ENCODE results near the gene KIF13A. TPM values are rescaled to one million over a fixed set of nuclear protein-coding genes. Genes with fewer than 3 reads are reported as not detected.
A peak's percentile ranks its signal among the peaks of the same experiment; 100 is the strongest.

KIF13A gene
- total and polyA plus RNA-seq, 10 of the 15 experiments (the other 5 are each of a cell fraction or from before 2014, with no cell fraction given), result 0.02 to 0.26 (median 0.13) TPM; not detected in 2

GRCh38 chr6:17856306-17856705 is 131.1 kb downstream of the KIF13A start:
- H3K36me3 ChIP-seq (ENCODE audit: control insufficient read depth in 2 of 2, insufficient read depth in 2 of 2, low read length in 1 of 2), result no peaks in the 10 kb centered on the region
- no peaks in the 10 kb centered on the region for H3K27me3 ChIP-seq (replicated peaks in 1 of 2; ENCODE audit: control insufficient read depth in 2 of 2, insufficient read depth in 2 of 2, low read length in 1 of 2)
- H3K27ac ChIP-seq (ENCODE audit: control insufficient read depth, insufficient read depth), result no peak overlapping the region
- intact Hi-C loops (cut with micrococcal nuclease; ENCODE audit: unreplicated experiment), result no loop called here
- H3K9me3 ChIP-seq (replicated peaks; ENCODE audit: control insufficient read depth, insufficient read depth, low read length), result no peaks in the 10 kb centered on the region
- no peak overlapping the region for H3K9ac ChIP-seq (ENCODE audit: control insufficient read depth, insufficient read depth, low read length)
- in situ Hi-C loops (cut with MboI), result no loop called here
- FAIRE-seq (peak; percentile 69), ATAC-seq (no peak), DNase-seq (ENCODE audit: low read depth, low spot score) (no peak)
- TF ChIP-seq RELB (IDR thresholded peaks at IDR 0.05; ENCODE audit: low read depth) (no peak), CREM (IDR thresholded peaks at IDR 0.05; ENCODE audit: low read depth) (no peak), POU2F2 (IDR thresholded peaks at IDR 0.05; ENCODE audit: borderline replicate concordance, low read depth, low read length) (no peak), BACH1 (IDR thresholded peaks at IDR 0.05; ENCODE audit: borderline replicate concordance) (no peak), YBX1 (IDR thresholded peaks at IDR 0.05) (no peak), MXI1 (IDR thresholded peaks at IDR 0.05; ENCODE audit: low read depth, low read length) (no peak), GATAD2B (conservative IDR thresholded peaks at IDR 0.05; ENCODE audit: low read depth) (no peak), EED (IDR thresholded peaks at IDR 0.05; ENCODE audit: low read depth) (no peak), SREBF1 (IDR thresholded peaks at IDR 0.05; ENCODE audit: low read length) (no peak), BRCA1 (IDR thresholded peaks at IDR 0.05; ENCODE audit: low read depth, low read length) (no peak), SREBF2 (IDR thresholded peaks at IDR 0.05; ENCODE audit: low read length) (no peak), ZNF622 (IDR thresholded peaks at IDR 0.05) (no peak)
- RAD21 ChIA-PET (ENCODE audit: unreplicated experiment), result no interaction called here
- 82% methylated on average over 3 of the region's 3 CpGs for WGBS (ENCODE audit: insufficient coverage, insufficient replicate concordance, low lambda C conversion rate, missing lambda C conversion rate)
- POLR2A ChIA-PET, result no interaction called here
- H2AFZ ChIP-seq (ENCODE audit: control insufficient read depth, low read depth, low read length), result no peak overlapping the region
- no peaks in the 10 kb centered on the region for H3K4me1 ChIP-seq (ENCODE audit: control insufficient read depth, insufficient read depth, low read length)
- H3K4me3 ChIP-seq, result no peak overlapping the region
- no peak overlapping the region for H3K4me2 ChIP-seq (ENCODE audit: control insufficient read depth, insufficient read depth)
- H3K79me2 ChIP-seq (ENCODE audit: control insufficient read depth, insufficient read depth, low read length), result no peaks in the 10 kb centered on the region
- SMC1A ChIA-PET (ENCODE audit: uncharacterized antibody, unreplicated experiment), result no interaction called here
- BruUV-seq (replicated peaks), result no TSS peak
- CTCF ChIA-PET, result no interaction called here
- H4K20me1 ChIP-seq (ENCODE audit: control insufficient read depth, insufficient read depth), result no peaks in the 10 kb centered on the region

Data from GM12878 (cell line).